Mucosa of stomach (tissue), 1 donor: ENCODE results near the gene POLR1H.

Experiments used
- H3K27me3 ChIP-seq: one replicate; pipeline ENCODE4 v1.7.0; 2013; ENCODE audit warnings: mild to moderate bottlenecking, low read length; ENCODE audit not compliant: control insufficient read depth, insufficient read depth
- H3K36me3 ChIP-seq: one replicate; pipeline ENCODE4 v1.7.0; 2013; ENCODE audit warnings: low read length; ENCODE audit not compliant: control insufficient read depth, insufficient read depth
- H3K4me1 ChIP-seq: one replicate; pipeline ENCODE4 v1.7.0; 2013; ENCODE audit warnings: mild to moderate bottlenecking, low read length; ENCODE audit not compliant: control insufficient read depth, insufficient read depth
- H3K4me3 ChIP-seq: one replicate; pipeline ENCODE4 v1.7.0; 2013; ENCODE audit warnings: low read length
- H3K9ac ChIP-seq: one replicate; pipeline ENCODE4 v1.7.0; 2013; ENCODE audit warnings: mild to moderate bottlenecking, low read length, moderate library complexity
- H3K9me3 ChIP-seq: one replicate; pipeline ENCODE4 v1.7.0; 2013; ENCODE audit warnings: mild to moderate bottlenecking, low read length, moderate library complexity; ENCODE audit not compliant: control insufficient read depth
- donor health status: Pancreatic carcinoma.

Gene POLR1H

GRCh38 chr6:30041221-30041620 is 19.8 kb upstream of the POLR1H start:
- no peak overlapping the region for H3K4me3 ChIP-seq
- H3K36me3 ChIP-seq: no peaks in the 10 kb centered on the region
- no peaks in the 10 kb centered on the region for H3K9me3 ChIP-seq
- H3K4me1 ChIP-seq: no peaks in the 10 kb centered on the region
- no peaks in the 10 kb centered on the region for H3K27me3 ChIP-seq
- no peak overlapping the region for H3K9ac ChIP-seq

GRCh38 chr6:30041821-30042220 is 19.2 kb upstream of the POLR1H start:
- Histone ChIP-seq H3K27me3 (no peaks in the 10 kb centered on the region), H3K9ac (no peak overlapping the region), H3K4me1 (no peaks in the 10 kb centered on the region), H3K9me3 (no peaks in the 10 kb centered on the region), H3K4me3 (no peak overlapping the region), H3K36me3 (no peaks in the 10 kb centered on the region)

- Histone ChIP-seq H3K4me1 (no peaks in the 10 kb centered on the region), H3K9ac (no peak overlapping the region), H3K36me3 (no peaks in the 10 kb centered on the region), H3K4me3 (no peak overlapping the region), H3K27me3 (no peaks in the 10 kb centered on the region), H3K9me3 (no peaks in the 10 kb centered on the region)
Measured at GRCh38 chr6:30042476-30042875, 18.6 kb upstream of the POLR1H start.

- H3K4me1 ChIP-seq: no peaks in the 10 kb centered on the region
- H3K36me3 ChIP-seq: no peaks in the 10 kb centered on the region
- H3K4me3 ChIP-seq: no peak overlapping the region
- no peaks in the 10 kb centered on the region for H3K9me3 ChIP-seq
- H3K9ac ChIP-seq: no peak overlapping the region
- H3K27me3 ChIP-seq: no peaks in the 10 kb centered on the region
Measured at GRCh38 chr6:30042914-30043313, 18.2 kb upstream of the POLR1H start.

GRCh38 chr6:30043744-30044143 is 17.3 kb upstream of the POLR1H start:
- Histone ChIP-seq H3K36me3 (no peaks in the 10 kb centered on the region), H3K4me1 (no peaks in the 10 kb centered on the region), H3K4me3 (no peak overlapping the region), H3K9me3 (no peaks in the 10 kb centered on the region), H3K9ac (no peak overlapping the region), H3K27me3 (no peaks in the 10 kb centered on the region)

GRCh38 chr6:30044630-30045029 is 16.4 kb upstream of the POLR1H start:
- H3K36me3 ChIP-seq: no peaks in the 10 kb centered on the region
- no peak overlapping the region for H3K4me3 ChIP-seq
- no peaks in the 10 kb centered on the region for H3K9me3 ChIP-seq
- H3K4me1 ChIP-seq: no peaks in the 10 kb centered on the region
- H3K9ac ChIP-seq: no peak overlapping the region
- no peaks in the 10 kb centered on the region for H3K27me3 ChIP-seq

GRCh38 chr6:30047220-30047619 is 13.8 kb upstream of the POLR1H start:
- Histone ChIP-seq H3K9ac (no peak overlapping the region), H3K9me3 (no peaks in the 10 kb centered on the region), H3K4me1 (no peaks in the 10 kb centered on the region), H3K36me3 (no peaks in the 10 kb centered on the region), H3K27me3 (no peaks in the 10 kb centered on the region), H3K4me3 (no peak overlapping the region)

- Histone ChIP-seq H3K27me3 (no peaks in the 10 kb centered on the region), H3K9ac (no peak overlapping the region), H3K4me1 (no peaks in the 10 kb centered on the region), H3K4me3 (no peak overlapping the region), H3K36me3 (no peaks in the 10 kb centered on the region), H3K9me3 (no peaks in the 10 kb centered on the region)
Measured at GRCh38 chr6:30053682-30054081, 7.4 kb upstream of the POLR1H start.

GRCh38 chr6:30055513-30055912 is 5.6 kb upstream of the POLR1H start:
- H3K9me3 ChIP-seq: no peaks in the 10 kb centered on the region
- no peaks in the 10 kb centered on the region for H3K36me3 ChIP-seq
- no peak overlapping the region for H3K4me3 ChIP-seq
- no peak overlapping the region for H3K9ac ChIP-seq
- H3K4me1 ChIP-seq: peaks cover 4% of the 10 kb centered on the region
- no peaks in the 10 kb centered on the region for H3K27me3 ChIP-seq

- H3K9me3 ChIP-seq: no peaks in the 10 kb centered on the region
- H3K4me1 ChIP-seq: peaks cover 8% of the 10 kb centered on the region
- H3K27me3 ChIP-seq: no peaks in the 10 kb centered on the region
- H3K36me3 ChIP-seq: no peaks in the 10 kb centered on the region
- peak overlapping the region; percentile 94 for H3K9ac ChIP-seq
- H3K4me3 ChIP-seq: peak overlapping the region; percentile 77
Measured at GRCh38 chr6:30060606-30061091, 416 bp upstream of the POLR1H start.

- Histone ChIP-seq H3K36me3 (no peaks in the 10 kb centered on the region), H3K9me3 (no peaks in the 10 kb centered on the region), H3K9ac (peak overlapping the region; percentile 94), H3K4me3 (peak overlapping the region; percentile 77), H3K4me1 (peaks cover 14% of the 10 kb centered on the region), H3K27me3 (no peaks in the 10 kb centered on the region)
Measured at GRCh38 chr6:30061858-30062458, 893 bp downstream of the POLR1H start.

GRCh38 chr6:30062471-30063178 is 1.6 kb downstream of the POLR1H start:
- H3K9me3 ChIP-seq: no peaks in the 10 kb centered on the region
- no peak overlapping the region for H3K4me3 ChIP-seq
- H3K36me3 ChIP-seq: no peaks in the 10 kb centered on the region
- H3K27me3 ChIP-seq: no peaks in the 10 kb centered on the region
- H3K4me1 ChIP-seq: peaks cover 15% of the 10 kb centered on the region
- H3K9ac ChIP-seq: peak overlapping the region; percentile 94
